ENCODE measurements around the gene IL1F10. TPM values are rescaled to one million over a fixed set of nuclear protein-coding genes. Genes with fewer than 3 reads are reported as not detected.

The IL1F10 gene
- total RNA-seq, 1 donor from 2014 or later = not detected

GRCh38 chr2:113098041-113098440, 30.3 kb downstream of the IL1F10 start:
- no peaks in the 10 kb centered on the region for H3K27me3 Mint-ChIP-seq (ENCODE audit: insufficient read depth, low read depth)
- no peaks in the 10 kb centered on the region for H3K4me1 Mint-ChIP-seq

GRCh38 chr2:113098532-113098931, 30.8 kb downstream of the IL1F10 start:
- Mint-ChIP-seq H3K27ac (no peak overlapping the region), H3K36me3 (no peaks in the 10 kb centered on the region), H3K4me1 (no peaks in the 10 kb centered on the region), H3K4me3 (no peak overlapping the region), H3K9me3 (peaks cover 19% of the 10 kb centered on the region), H3K27me3 (ENCODE audit: insufficient read depth, low read depth) (no peaks in the 10 kb centered on the region)
- H3K9me3 ChIP-seq (ENCODE audit: low read depth) = no peaks in the 10 kb centered on the region
- DNase-seq (ENCODE audit: low spot score) = no peak
- H3K4me3 ChIP-seq = no peak overlapping the region
- no peaks in the 10 kb centered on the region for H3K36me3 ChIP-seq
- no peak overlapping the region for H2AFZ ChIP-seq (replicated peaks)
- no peaks in the 10 kb centered on the region for H3K4me1 ChIP-seq
- no peaks in the 10 kb centered on the region for H3K79me2 ChIP-seq (ENCODE audit: low read depth)
- H3K9ac ChIP-seq = no peak overlapping the region
- no peak for TF ChIP-seq EZH2 (IDR thresholded peaks at IDR 0.05)
- no peak for TF ChIP-seq EZH2phosphoT487 (IDR thresholded peaks at IDR 0.05)
- TF ChIP-seq, protein P1, sequence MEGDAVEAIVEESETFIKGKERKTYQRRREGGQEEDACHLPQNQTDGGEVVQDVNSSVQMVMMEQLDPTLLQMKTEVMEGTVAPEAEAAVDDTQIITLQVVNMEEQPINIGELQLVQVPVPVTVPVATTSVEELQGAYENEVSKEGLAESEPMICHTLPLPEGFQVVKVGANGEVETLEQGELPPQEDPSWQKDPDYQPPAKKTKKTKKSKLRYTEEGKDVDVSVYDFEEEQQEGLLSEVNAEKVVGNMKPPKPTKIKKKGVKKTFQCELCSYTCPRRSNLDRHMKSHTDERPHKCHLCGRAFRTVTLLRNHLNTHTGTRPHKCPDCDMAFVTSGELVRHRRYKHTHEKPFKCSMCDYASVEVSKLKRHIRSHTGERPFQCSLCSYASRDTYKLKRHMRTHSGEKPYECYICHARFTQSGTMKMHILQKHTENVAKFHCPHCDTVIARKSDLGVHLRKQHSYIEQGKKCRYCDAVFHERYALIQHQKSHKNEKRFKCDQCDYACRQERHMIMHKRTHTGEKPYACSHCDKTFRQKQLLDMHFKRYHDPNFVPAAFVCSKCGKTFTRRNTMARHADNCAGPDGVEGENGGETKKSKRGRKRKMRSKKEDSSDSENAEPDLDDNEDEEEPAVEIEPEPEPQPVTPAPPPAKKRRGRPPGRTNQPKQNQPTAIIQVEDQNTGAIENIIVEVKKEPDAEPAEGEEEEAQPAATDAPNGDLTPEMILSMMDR (IDR thresholded peaks at IDR 0.05) = no peak
- H4K20me1 ChIP-seq (ENCODE audit: low read depth) = no peaks in the 10 kb centered on the region
- H3K4me2 ChIP-seq = no peak overlapping the region
- H3K27me3 ChIP-seq = no peaks in the 10 kb centered on the region
- H3K27ac ChIP-seq = no peak overlapping the region
- no peaks in the 10 kb centered on the region for H3F3A ChIP-seq (ENCODE audit: low read depth)

More at GRCh38 chr2:113098041-113098440, 30.3 kb downstream of the IL1F10 start:
- H3K4me2 ChIP-seq = no peak overlapping the region
- Mint-ChIP-seq H3K4me3 (no peak overlapping the region), H3K36me3 (no peaks in the 10 kb centered on the region), H3K27ac (no peak overlapping the region), H3K9me3 (peaks cover 19% of the 10 kb centered on the region)
- H3K4me1 ChIP-seq = no peaks in the 10 kb centered on the region
- no peaks in the 10 kb centered on the region for H4K20me1 ChIP-seq (ENCODE audit: low read depth)
- no peaks in the 10 kb centered on the region for H3K27me3 ChIP-seq
- no peaks in the 10 kb centered on the region for H3K36me3 ChIP-seq
- TF ChIP-seq EZH2 (IDR thresholded peaks at IDR 0.05) (no peak), EZH2phosphoT487 (IDR thresholded peaks at IDR 0.05) (no peak)
- TF ChIP-seq, protein P1 (IDR thresholded peaks at IDR 0.05) = no peak
- no peak overlapping the region for H3K27ac ChIP-seq
- no peaks in the 10 kb centered on the region for H3F3A ChIP-seq (ENCODE audit: low read depth)
- H3K9me3 ChIP-seq (ENCODE audit: low read depth) = no peaks in the 10 kb centered on the region
- no peak overlapping the region for H3K9ac ChIP-seq
- DNase-seq (ENCODE audit: low spot score) = no peak
- H3K79me2 ChIP-seq (ENCODE audit: low read depth) = no peaks in the 10 kb centered on the region
- no peak overlapping the region for H3K4me3 ChIP-seq
- no peak overlapping the region for H2AFZ ChIP-seq (replicated peaks)

DNA sequence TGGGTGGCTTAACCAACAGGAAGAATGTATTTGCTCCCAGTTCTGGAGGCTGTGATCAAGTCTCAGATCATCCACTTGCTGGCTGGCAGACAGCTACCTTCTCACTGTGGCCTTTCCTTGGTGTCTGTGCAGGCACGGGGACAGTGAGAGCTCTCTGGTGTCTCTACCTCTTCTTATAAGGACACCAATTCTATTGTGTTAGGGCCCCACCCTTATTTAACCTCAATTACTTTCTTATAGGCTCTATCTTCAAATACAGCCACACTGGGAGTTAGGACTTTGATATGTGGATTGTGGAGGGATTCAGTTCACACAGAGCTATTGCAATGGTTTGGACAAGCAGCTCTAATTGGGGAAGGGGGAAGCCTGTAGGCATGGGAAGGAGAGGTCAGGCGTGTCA, 34.4 kb downstream of the IL1F10 start:
- H3K36me3 Mint-ChIP-seq = no peaks in the 10 kb centered on the region
- Histone ChIP-seq H3K9ac (no peak overlapping the region), H2AFZ (replicated peaks) (no peak overlapping the region), H3K9me3 (ENCODE audit: low read depth) (no peaks in the 10 kb centered on the region), H3K27ac (no peak overlapping the region), H3K4me3 (no peak overlapping the region), H3K4me2 (no peak overlapping the region), H3F3A (ENCODE audit: low read depth) (no peaks in the 10 kb centered on the region), H4K20me1 (ENCODE audit: low read depth) (no peaks in the 10 kb centered on the region), H3K36me3 (no peaks in the 10 kb centered on the region), H3K27me3 (no peaks in the 10 kb centered on the region), H3K79me2 (ENCODE audit: low read depth) (no peaks in the 10 kb centered on the region), H3K4me1 (no peaks in the 10 kb centered on the region)
- peaks cover 17% of the 10 kb centered on the region for H3K9me3 Mint-ChIP-seq
- H3K27ac Mint-ChIP-seq = no peak overlapping the region
- H3K27me3 Mint-ChIP-seq (ENCODE audit: insufficient read depth, low read depth) = peaks cover 2% of the 10 kb centered on the region
- H3K4me1 Mint-ChIP-seq = no peaks in the 10 kb centered on the region
- no peak overlapping the region for H3K4me3 Mint-ChIP-seq
- TF ChIP-seq EZH2 (IDR thresholded peaks at IDR 0.05) = no peak
- no peak for TF ChIP-seq EZH2phosphoT487 (IDR thresholded peaks at IDR 0.05)
- TF ChIP-seq, protein P1 (IDR thresholded peaks at IDR 0.05) = no peak
- no peak for DNase-seq (ENCODE audit: low spot score)
